Osteocyte (in vitro differentiated cells): Measurements from ENCODE around the gene CREB3L2. TPM values are rescaled to one million over a fixed set of nuclear protein-coding genes. Genes with fewer than 3 reads are reported as not detected.

ENCODE experiments used
- DNase-seq: peaks from one replicate; pipeline ENCODE4 v3.0.0; 2021; ENCODE audit warnings: mixed read lengths; ENCODE audit not compliant: unreplicated experiment; ENCODE audit errors: extremely low spot score
- H3K27ac Mint-ChIP-seq: one replicate; pipeline ENCODE4 v1.8.0; 2021; ENCODE audit warnings: mild to moderate bottlenecking, mixed read lengths; ENCODE audit not compliant: unreplicated experiment
- H3K27me3 Mint-ChIP-seq: one replicate; pipeline ENCODE4 v1.8.0; 2021; ENCODE audit warnings: mixed read lengths; ENCODE audit not compliant: unreplicated experiment
- H3K36me3 Mint-ChIP-seq: one replicate; pipeline ENCODE4 v1.8.0; 2021; ENCODE audit warnings: mixed read lengths; ENCODE audit not compliant: unreplicated experiment
- H3K4me1 Mint-ChIP-seq: one replicate; pipeline ENCODE4 v1.8.0; 2021; ENCODE audit warnings: mixed read lengths; ENCODE audit not compliant: unreplicated experiment
- H3K4me3 Mint-ChIP-seq: one replicate; pipeline ENCODE4 v1.8.0; 2021; ENCODE audit warnings: mild to moderate bottlenecking, moderate library complexity, mixed read lengths; ENCODE audit not compliant: unreplicated experiment
- H3K9me3 Mint-ChIP-seq: one replicate; pipeline ENCODE4 v1.8.0; 2021; ENCODE audit warnings: mixed read lengths; ENCODE audit not compliant: unreplicated experiment
- CTCF ChIP-seq: fragments of 200-600 bp; sonication (generic); IDR thresholded peaks from 2 replicates; pipeline ENCODE4 v1.5.0; 2021; ENCODE audit warnings: antibody characterized with exemption, mild to moderate bottlenecking, moderate library complexity
- total RNA-seq: library from RNA; stranded (reverse); gene quantifications from 2 replicates; pipeline ENCODE4 v1.2.1, GENCODE V29; 2021

The CREB3L2 gene
- total RNA-seq, 1 donor from 2014 or later: 144 TPM

GRCh38 chr7:137862964-137863363 is 138.9 kb downstream of the CREB3L2 start:
- no peak overlapping the region for H3K4me3 Mint-ChIP-seq
- H3K36me3 Mint-ChIP-seq: peaks cover 58% of the 10 kb centered on the region
- no peak for TF ChIP-seq CTCF
- DNase-seq: no peak
- peaks cover 14% of the 10 kb centered on the region for H3K9me3 Mint-ChIP-seq
- H3K27ac Mint-ChIP-seq: peak overlapping the region; percentile 23
- H3K4me1 Mint-ChIP-seq: peaks cover 3% of the 10 kb centered on the region
- H3K27me3 Mint-ChIP-seq: no peaks in the 10 kb centered on the region

- Mint-ChIP-seq H3K27me3 (no peaks in the 10 kb centered on the region), H3K36me3 (peaks cover 51% of the 10 kb centered on the region), H3K4me1 (peaks cover 3% of the 10 kb centered on the region), H3K9me3 (peaks cover 14% of the 10 kb centered on the region), H3K27ac (no peak overlapping the region), H3K4me3 (no peak overlapping the region)
- TF ChIP-seq CTCF: no peak
- DNase-seq: no peak
Observed at GRCh38 chr7:137862358-137862757, 139.5 kb downstream of the CREB3L2 start.

GRCh38 chr7:137860542-137860941 is 141.3 kb downstream of the CREB3L2 start:
- H3K4me1 Mint-ChIP-seq: peaks cover 3% of the 10 kb centered on the region
- TF ChIP-seq CTCF: no peak
- H3K4me3 Mint-ChIP-seq: no peak overlapping the region
- no peak for DNase-seq
- no peaks in the 10 kb centered on the region for H3K27me3 Mint-ChIP-seq
- H3K36me3 Mint-ChIP-seq: peaks cover 34% of the 10 kb centered on the region
- no peak overlapping the region for H3K27ac Mint-ChIP-seq
- peaks cover 4% of the 10 kb centered on the region for H3K9me3 Mint-ChIP-seq

- Mint-ChIP-seq H3K27ac (no peak overlapping the region), H3K4me3 (no peak overlapping the region), H3K9me3 (no peaks in the 10 kb centered on the region), H3K27me3 (no peaks in the 10 kb centered on the region), H3K36me3 (peaks cover 9% of the 10 kb centered on the region), H3K4me1 (peaks cover 20% of the 10 kb centered on the region)
- no peak for TF ChIP-seq CTCF
- DNase-seq: no peak
Observed at GRCh38 chr7:137853053-137853452, 148.8 kb downstream of the CREB3L2 start.

GRCh38 chr7:137852108-137852507 is 149.8 kb downstream of the CREB3L2 start:
- H3K27me3 Mint-ChIP-seq: no peaks in the 10 kb centered on the region
- peaks cover 20% of the 10 kb centered on the region for H3K4me1 Mint-ChIP-seq
- no peak overlapping the region for H3K27ac Mint-ChIP-seq
- no peak for DNase-seq
- H3K4me3 Mint-ChIP-seq: no peak overlapping the region
- H3K9me3 Mint-ChIP-seq: no peaks in the 10 kb centered on the region
- peaks cover 9% of the 10 kb centered on the region for H3K36me3 Mint-ChIP-seq
- no peak for TF ChIP-seq CTCF
